HepG2 (cell line): ENCODE results near the gene SFXN5.

Experiments
- HOXA3 ChIP-seq: sonication (generic); formaldehyde crosslinking; IDR thresholded peaks from 2 replicates; pipeline ENCODE4 v1.5.0; 2020; ENCODE audit warnings: missing genetic modification reagents
- SUZ12 ChIP-seq: fragments of 150-350 bp; IDR thresholded peaks from 2 replicates; pipeline ENCODE4 v1.6.1; 2014; ENCODE audit warnings: low read depth, low read length
- ZNF143 ChIP-seq: sonication (generic); formaldehyde crosslinking; IDR thresholded peaks from 2 replicates; pipeline ENCODE4 v1.4.0; 2020; ENCODE audit warnings: missing genetic modification reagents
- ZNF546 ChIP-seq: sonication (generic); formaldehyde crosslinking; conservative IDR thresholded peaks from 2 replicates; pipeline ENCODE4 v1.8.1; 2023; ENCODE audit warnings: mild to moderate bottlenecking, missing genetic modification reagents
- TF ChIP-seq, protein P1 (sequence below): sonication (generic); formaldehyde crosslinking; IDR thresholded peaks from 2 replicates; pipeline ENCODE4 v1.4.0; 2020; ENCODE audit warnings: mild to moderate bottlenecking, low read depth, missing genetic modification reagents
- TF ChIP-seq, protein P2 (sequence below): sonication (generic); formaldehyde crosslinking; IDR thresholded peaks from 2 replicates; pipeline ENCODE4 v1.5.0; 2020; ENCODE audit warnings: mild to moderate bottlenecking, missing genetic modification reagents, moderate library complexity
- TF ChIP-seq, protein P3 (sequence below): sonication (generic); IDR thresholded peaks from 2 replicates; pipeline ENCODE4 v1.6.1; 2016; ENCODE audit warnings: low read depth, borderline replicate concordance
- TF ChIP-seq, protein P4 (sequence below): sonication (generic); formaldehyde crosslinking; IDR thresholded peaks from 2 replicates; pipeline ENCODE4 v1.4.0; 2020; ENCODE audit warnings: missing genetic modification reagents

DNA sequence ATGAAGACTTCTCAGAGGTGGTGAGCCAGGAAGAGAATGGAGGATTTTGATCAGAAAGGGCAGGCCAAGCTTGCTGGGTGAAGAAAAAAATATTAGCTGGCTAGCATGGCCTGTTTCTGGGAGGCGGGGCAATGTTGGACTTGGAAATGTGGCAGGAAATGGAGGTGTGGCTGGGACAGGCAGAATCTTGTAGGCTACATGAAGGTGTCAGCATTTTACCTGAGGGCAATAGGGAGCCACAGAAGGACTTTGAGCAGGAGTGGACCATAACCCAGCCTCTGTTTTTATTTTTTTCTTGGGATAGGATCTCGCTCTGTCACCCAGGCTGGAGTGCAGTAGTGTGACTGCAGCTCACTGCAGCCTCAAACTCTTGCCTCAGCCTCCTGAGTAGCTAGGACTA lies 122.5 kb downstream of the SFXN5 start:
- TF ChIP-seq, protein P1, sequence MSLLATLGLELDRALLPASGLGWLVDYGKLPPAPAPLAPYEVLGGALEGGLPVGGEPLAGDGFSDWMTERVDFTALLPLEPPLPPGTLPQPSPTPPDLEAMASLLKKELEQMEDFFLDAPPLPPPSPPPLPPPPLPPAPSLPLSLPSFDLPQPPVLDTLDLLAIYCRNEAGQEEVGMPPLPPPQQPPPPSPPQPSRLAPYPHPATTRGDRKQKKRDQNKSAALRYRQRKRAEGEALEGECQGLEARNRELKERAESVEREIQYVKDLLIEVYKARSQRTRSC (CRISPR knock-in tag) = no peak
- TF ChIP-seq, protein P2, sequence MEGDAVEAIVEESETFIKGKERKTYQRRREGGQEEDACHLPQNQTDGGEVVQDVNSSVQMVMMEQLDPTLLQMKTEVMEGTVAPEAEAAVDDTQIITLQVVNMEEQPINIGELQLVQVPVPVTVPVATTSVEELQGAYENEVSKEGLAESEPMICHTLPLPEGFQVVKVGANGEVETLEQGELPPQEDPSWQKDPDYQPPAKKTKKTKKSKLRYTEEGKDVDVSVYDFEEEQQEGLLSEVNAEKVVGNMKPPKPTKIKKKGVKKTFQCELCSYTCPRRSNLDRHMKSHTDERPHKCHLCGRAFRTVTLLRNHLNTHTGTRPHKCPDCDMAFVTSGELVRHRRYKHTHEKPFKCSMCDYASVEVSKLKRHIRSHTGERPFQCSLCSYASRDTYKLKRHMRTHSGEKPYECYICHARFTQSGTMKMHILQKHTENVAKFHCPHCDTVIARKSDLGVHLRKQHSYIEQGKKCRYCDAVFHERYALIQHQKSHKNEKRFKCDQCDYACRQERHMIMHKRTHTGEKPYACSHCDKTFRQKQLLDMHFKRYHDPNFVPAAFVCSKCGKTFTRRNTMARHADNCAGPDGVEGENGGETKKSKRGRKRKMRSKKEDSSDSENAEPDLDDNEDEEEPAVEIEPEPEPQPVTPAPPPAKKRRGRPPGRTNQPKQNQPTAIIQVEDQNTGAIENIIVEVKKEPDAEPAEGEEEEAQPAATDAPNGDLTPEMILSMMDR = no peak
- no peak for TF ChIP-seq SUZ12
- TF ChIP-seq ZNF546 = no peak
- TF ChIP-seq, protein P3, sequence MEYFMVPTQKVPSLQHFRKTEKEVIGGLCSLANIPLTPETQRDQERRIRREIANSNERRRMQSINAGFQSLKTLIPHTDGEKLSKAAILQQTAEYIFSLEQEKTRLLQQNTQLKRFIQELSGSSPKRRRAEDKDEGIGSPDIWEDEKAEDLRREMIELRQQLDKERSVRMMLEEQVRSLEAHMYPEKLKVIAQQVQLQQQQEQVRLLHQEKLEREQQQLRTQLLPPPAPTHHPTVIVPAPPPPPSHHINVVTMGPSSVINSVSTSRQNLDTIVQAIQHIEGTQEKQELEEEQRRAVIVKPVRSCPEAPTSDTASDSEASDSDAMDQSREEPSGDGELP = no peak
- TF ChIP-seq HOXA3 (CRISPR knock-in tag) = no peak
- TF ChIP-seq, protein P4, sequence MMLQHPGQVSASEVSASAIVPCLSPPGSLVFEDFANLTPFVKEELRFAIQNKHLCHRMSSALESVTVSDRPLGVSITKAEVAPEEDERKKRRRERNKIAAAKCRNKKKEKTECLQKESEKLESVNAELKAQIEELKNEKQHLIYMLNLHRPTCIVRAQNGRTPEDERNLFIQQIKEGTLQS = no peak
- no peak for TF ChIP-seq ZNF143 (CRISPR knock-in tag)
